HG03060 (cell line): ENCODE results near the gene TAF1D.
"Not testable (repeated sequence)": the region's sequence is repeated elsewhere in the genome, so short reads cannot be mapped to it uniquely, and the experiment has no call there.

Source experiments
- ATAC-seq: cut with Tn5 transposase; IDR thresholded peaks from one replicate; pipeline ENCODE4 v1.9.1; 2021; ENCODE audit warnings: low read depth, moderate number of reproducible peaks; ENCODE audit not compliant: unreplicated experiment

The TAF1D gene

GRCh38 chr11:93741094-93741881 is at the start of gene TAF1D, which contains the start of gene C11orf54:
TSS of gene TAF1D (minus strand) at chr11:93741495. CDS start at chr11:93739304, 2,191 bp downstream.
TSS of gene C11orf54 (plus strand) at chr11:93741672. CDS start at chr11:93747394, 5,722 bp downstream.
- ATAC-seq: peak; percentile 69

GRCh38 chr11:93784935-93785360 is 43.7 kb upstream of the TAF1D start:
- peak; percentile 17 for ATAC-seq

GRCh38 chr11:93784145-93784934 is 43.0 kb upstream of the TAF1D start, which contains the start of gene MED17:
TSS of gene MED17 (plus strand) at chr11:93784282. CDS start at chr11:93784514, 232 bp downstream.
- ATAC-seq: peak; percentile 94

GRCh38 chr11:93783765-93784144 is 42.5 kb upstream of the TAF1D start:
- ATAC-seq: peak; percentile 24

GRCh38 chr11:93783362-93783761 is 42.1 kb upstream of the TAF1D start:
- no peak for ATAC-seq

- ATAC-seq: no peak
Observed at GRCh38 chr11:93775289-93775688, 34.0 kb upstream of the TAF1D start.

GRCh38 chr11:93774560-93774959 is 33.3 kb upstream of the TAF1D start:
- not testable (repeated sequence) for ATAC-seq

GRCh38 chr11:93773601-93774200 is 32.4 kb upstream of the TAF1D start:
- ATAC-seq: no peak

GRCh38 chr11:93773045-93773477 is 31.8 kb upstream of the TAF1D start:
- no peak for ATAC-seq

- no peak for ATAC-seq
Observed at GRCh38 chr11:93772123-93772522, 30.8 kb upstream of the TAF1D start.

GRCh38 chr11:93770160-93770559 is 28.9 kb upstream of the TAF1D start:
- ATAC-seq: no peak

- no peak for ATAC-seq
Observed at GRCh38 chr11:93767018-93767417, 25.7 kb upstream of the TAF1D start.

GRCh38 chr11:93766504-93766903 is 25.2 kb upstream of the TAF1D start:
- ATAC-seq: no peak

- no peak for ATAC-seq
Observed at GRCh38 chr11:93765551-93765950, 24.3 kb upstream of the TAF1D start.

GRCh38 chr11:93761910-93762309 is 20.6 kb upstream of the TAF1D start:
- ATAC-seq: no peak

GRCh38 chr11:93759123-93759522 is 17.8 kb upstream of the TAF1D start:
- not testable (repeated sequence) for ATAC-seq

GRCh38 chr11:93757924-93758865 is 16.9 kb upstream of the TAF1D start:
- ATAC-seq: no peak

- no peak for ATAC-seq
Observed at GRCh38 chr11:93757301-93757700, 16.0 kb upstream of the TAF1D start.

GRCh38 chr11:93756748-93757147 is 15.5 kb upstream of the TAF1D start:
- ATAC-seq: no peak

- ATAC-seq: no peak
Observed at GRCh38 chr11:93753241-93753640, 11.9 kb upstream of the TAF1D start.
